EL (cell line): ENCODE measurements around the gene SDF2L1.

Experiments used
- DNase-seq: peaks from one replicate; pipeline ENCODE4 v3.0.0-alpha.2; 2016

SDF2L1 gene

GRCh38 chr22:21622011-21622918 lies 19.8 kb upstream of the SDF2L1 start:
- DNase-seq: no peak

- no peak for DNase-seq
These were observed 19.0 kb upstream of the SDF2L1 start for GRCh38 chr22:21622919-21623647.

GRCh38 chr22:21623648-21623970 lies 18.5 kb upstream of the SDF2L1 start:
- no peak for DNase-seq

GRCh38 chr22:21624120-21624879 lies 17.8 kb upstream of the SDF2L1 start:
- peak; percentile 19 for DNase-seq

- no peak for DNase-seq
These were observed 17.0 kb upstream of the SDF2L1 start for GRCh38 chr22:21624880-21625791.

- no peak for DNase-seq
These were observed 15.9 kb upstream of the SDF2L1 start for GRCh38 chr22:21626073-21626734.

GRCh38 chr22:21626735-21627469 lies 15.2 kb upstream of the SDF2L1 start:
- no peak for DNase-seq

- DNase-seq: no peak
These were observed 13.5 kb upstream of the SDF2L1 start for GRCh38 chr22:21628386-21629254.

- peak; percentile 86 for DNase-seq
These were observed 12.6 kb upstream of the SDF2L1 start, which contains the start of gene YDJC for GRCh38 chr22:21629255-21630149. Gene YDJC (minus strand): TSS chr22:21630022. CDS start chr22:21630014, 8 bp downstream.

GRCh38 chr22:21631025-21631424 lies 11.1 kb upstream of the SDF2L1 start:
- no peak for DNase-seq

- DNase-seq: no peak
These were observed 9.7 kb upstream of the SDF2L1 start, which contains the start of gene CCDC116 for GRCh38 chr22:21632237-21632895. Gene CCDC116 (plus strand): TSS chr22:21632760. CDS start chr22:21633182, 422 bp downstream.

GRCh38 chr22:21632931-21633330 lies 9.2 kb upstream of the SDF2L1 start:
- no peak for DNase-seq

GRCh38 chr22:21633481-21633880 lies 8.6 kb upstream of the SDF2L1 start:
- DNase-seq: no peak

GRCh38 chr22:21634081-21634480 lies 8.0 kb upstream of the SDF2L1 start:
- DNase-seq: no peak

GRCh38 chr22:21634844-21635243 lies 7.3 kb upstream of the SDF2L1 start:
- DNase-seq: no peak

GRCh38 chr22:21635771-21636510 lies 6.2 kb upstream of the SDF2L1 start:
- no peak for DNase-seq

GRCh38 chr22:21636629-21637218 lies 5.4 kb upstream of the SDF2L1 start:
- no peak for DNase-seq
